GM18505 (cell line): ENCODE data around the gene ATXN7L1.
"Not testable (repeated sequence)": the region's sequence is repeated elsewhere in the genome, so short reads cannot be mapped to it uniquely, and the experiment has no call there.

ENCODE experiments used
- ATAC-seq: cut with Tn5 transposase; IDR thresholded peaks from one replicate; pipeline ENCODE4 v1.9.1; 2021; ENCODE audit not compliant: unreplicated experiment
- POLR2A ChIP-seq: IDR thresholded peaks from 4 replicates; pipeline ENCODE4 v1.6.1; 2011; ENCODE audit warnings: borderline replicate concordance; ENCODE audit not compliant: insufficient read depth, insufficient read length; ENCODE audit errors: extremely low read depth

Gene ATXN7L1

GRCh38 chr7:105905910-105906568 is 29.6 kb upstream of the ATXN7L1 start:
- TF ChIP-seq POLR2A = no peak
- ATAC-seq = no peak

DNA sequence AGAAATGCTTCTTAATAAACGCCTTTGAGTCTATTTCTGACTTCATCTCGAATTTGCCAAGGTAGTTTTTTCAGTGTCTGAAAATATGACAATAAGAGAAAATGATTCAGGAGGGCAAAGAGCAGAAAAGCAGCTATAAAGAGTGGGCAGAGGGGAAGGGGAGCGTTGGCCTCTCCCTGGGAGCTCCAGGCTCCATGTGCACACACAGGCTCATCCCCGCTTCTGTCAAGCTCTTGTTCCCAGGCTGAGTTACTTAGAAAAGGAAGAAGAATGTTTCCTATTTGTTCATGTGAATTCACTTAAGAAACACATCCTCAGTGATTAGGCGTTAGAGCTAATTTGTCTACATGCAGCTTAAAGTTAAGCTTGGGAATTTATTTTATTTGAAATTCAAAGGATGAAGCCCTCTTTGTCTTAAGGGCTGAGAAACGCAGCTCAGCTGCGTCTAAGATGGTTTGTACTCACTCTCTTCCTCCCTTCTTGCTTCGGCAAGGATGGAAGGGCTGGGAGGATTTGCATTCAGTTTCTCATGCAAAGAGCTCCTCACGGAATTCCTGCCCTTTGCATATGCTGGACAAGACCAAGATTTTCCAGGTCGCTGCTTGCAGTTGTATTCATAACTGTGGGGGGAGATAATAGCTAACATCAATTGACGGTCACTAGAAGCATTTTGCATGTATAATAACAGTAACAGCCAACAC is 29.0 kb upstream of the ATXN7L1 start:
- ATAC-seq = no peak
- TF ChIP-seq POLR2A = no peak

DNA sequence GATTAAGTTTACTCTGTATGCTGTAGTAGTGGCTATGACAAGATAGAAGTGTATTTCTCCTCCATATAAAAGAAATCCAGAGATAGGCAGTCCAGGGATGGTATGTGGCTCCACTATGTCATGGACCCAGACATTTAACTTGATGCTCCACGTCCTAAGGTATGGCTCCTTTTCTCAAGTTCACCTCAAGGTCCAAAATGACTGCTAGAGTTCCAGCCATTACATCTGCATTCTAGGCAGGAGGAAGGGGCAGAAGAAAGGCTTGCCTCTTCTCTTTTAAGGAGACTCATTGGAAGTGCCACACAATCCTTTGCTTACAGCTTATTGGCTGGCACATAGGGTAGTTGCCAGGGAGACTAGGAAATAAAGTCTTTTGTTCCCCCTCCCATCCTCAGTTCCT is 27.7 kb upstream of the ATXN7L1 start:
- ATAC-seq = no peak
- TF ChIP-seq POLR2A = no peak

GRCh38 chr7:105902325-105902911 is 26.0 kb upstream of the ATXN7L1 start:
- no peak for ATAC-seq
- no peak for TF ChIP-seq POLR2A

- no peak for TF ChIP-seq POLR2A
- ATAC-seq = no peak
Observed at GRCh38 chr7:105897999-105898398, 21.6 kb upstream of the ATXN7L1 start.

DNA sequence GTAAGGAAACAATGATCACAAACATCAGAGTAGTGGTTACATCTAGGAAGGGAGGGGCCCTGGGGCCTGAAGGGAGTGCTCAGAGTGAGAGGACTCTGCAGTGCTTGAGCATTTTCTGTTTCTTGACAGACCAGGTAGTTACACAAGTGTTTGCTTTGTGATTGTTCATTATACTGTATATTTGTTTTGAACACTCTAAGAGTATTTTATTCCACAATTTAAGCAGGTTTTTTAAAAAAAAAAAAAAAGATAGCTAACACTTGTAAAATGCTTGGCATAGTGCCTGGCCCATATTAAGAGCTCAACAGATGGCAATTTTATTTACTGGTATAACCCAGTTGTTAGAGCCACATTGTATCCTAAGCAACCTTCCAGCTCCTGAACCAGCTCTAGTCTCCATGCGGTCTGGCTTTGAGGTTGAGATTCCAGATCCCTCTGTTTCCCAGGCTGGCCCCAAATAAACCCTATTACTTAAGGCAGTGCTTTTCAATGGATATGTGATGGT is 20.1 kb upstream of the ATXN7L1 start:
- no peak for TF ChIP-seq POLR2A
- ATAC-seq = no peak

DNA sequence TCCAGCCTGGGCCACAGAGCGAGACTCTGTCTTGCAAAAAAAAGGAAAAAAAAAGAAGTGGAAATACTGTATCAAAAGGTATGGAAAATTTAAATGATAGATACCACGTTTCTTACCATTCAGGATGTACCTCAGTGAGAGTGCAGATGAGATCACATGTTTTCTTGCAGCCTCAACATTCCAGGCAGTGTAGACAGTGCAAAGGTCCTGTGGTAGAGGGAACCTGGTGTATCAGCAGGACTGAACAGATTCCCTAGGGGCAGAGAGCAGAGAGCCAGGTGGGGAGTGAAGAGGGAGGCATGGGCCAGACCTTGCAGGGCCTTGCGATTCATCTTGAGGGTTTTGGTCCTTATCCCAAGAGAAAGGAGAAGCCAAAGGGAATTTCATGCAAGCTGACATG is 17.7 kb upstream of the ATXN7L1 start:
- TF ChIP-seq POLR2A = no peak
- no peak for ATAC-seq

- no peak for TF ChIP-seq POLR2A
- ATAC-seq = no peak
Observed at GRCh38 chr7:105892387-105892786, 16.0 kb upstream of the ATXN7L1 start.

GRCh38 chr7:105890290-105890997 is 14.0 kb upstream of the ATXN7L1 start:
- TF ChIP-seq POLR2A = no peak
- ATAC-seq = no peak

DNA sequence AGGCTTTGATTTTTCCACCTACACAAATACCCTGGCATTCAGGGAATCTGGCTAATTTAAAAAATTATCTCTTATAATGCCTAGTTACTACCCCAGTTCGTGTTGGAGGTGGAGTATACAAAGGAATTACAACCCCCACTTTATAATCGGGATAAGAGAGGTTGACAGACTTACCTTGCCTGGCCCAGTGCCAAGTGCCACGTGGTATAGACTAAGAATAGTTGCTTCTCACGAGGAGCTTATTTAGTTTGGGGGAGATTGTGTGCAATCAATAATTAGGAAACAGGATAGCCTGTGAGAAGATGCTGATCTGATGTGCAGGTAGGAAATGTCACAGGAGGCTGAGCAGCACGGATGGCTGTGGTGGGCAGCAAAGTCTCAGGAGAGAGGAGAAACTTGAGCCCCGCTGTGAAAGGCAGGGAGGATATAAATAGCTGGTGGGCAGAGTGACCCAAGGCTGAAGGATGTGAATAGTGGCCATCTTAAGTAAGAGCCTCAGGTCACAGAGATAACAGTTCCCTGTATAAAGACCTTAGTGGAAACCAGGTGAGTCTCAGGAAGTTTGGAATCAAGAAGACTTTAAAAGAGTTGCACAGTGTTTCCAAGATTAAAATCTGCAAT is 11.3 kb upstream of the ATXN7L1 start:
- no peak for ATAC-seq
- no peak for TF ChIP-seq POLR2A

- no peak for TF ChIP-seq POLR2A
- no peak for ATAC-seq
Observed at GRCh38 chr7:105886776-105887175, 10.4 kb upstream of the ATXN7L1 start.

- no peak for TF ChIP-seq POLR2A
- ATAC-seq = no peak
Observed at GRCh38 chr7:105885387-105886111, 9.2 kb upstream of the ATXN7L1 start.

DNA sequence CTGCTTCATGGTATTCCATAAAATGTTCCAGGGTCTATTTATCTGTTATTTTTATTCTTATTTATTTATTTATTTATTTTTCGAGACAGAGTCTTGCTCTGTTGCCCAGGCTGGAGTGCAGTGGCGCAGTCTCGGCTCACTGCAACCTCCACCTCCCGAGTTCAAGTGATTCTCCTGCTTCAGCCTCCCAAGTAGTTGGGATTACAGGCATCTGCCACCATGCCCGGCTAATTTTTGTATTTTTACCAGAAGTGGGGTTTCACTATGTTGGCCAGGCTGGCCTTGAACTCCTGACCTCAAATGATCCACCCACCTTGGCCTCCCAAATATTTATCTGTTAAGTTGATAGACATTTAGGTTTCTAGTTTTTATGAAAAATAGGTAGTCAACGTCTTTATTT is 6.8 kb upstream of the ATXN7L1 start:
- not testable (repeated sequence) for ATAC-seq
